Erythroblast (primary cell): Measurements from ENCODE around the gene PFN2.

Experiments used
- GATA1 ChIP-seq: IDR thresholded peaks from 2 replicates; pipeline ENCODE4 v1.6.1; 2011; ENCODE audit warnings: low read depth, mild to moderate bottlenecking, control low read depth, low read length, moderate library complexity
- POLR2A ChIP-seq: IDR thresholded peaks from 2 replicates; pipeline ENCODE4 v1.6.1; 2011; ENCODE audit warnings: mild to moderate bottlenecking, low read length

DNA sequence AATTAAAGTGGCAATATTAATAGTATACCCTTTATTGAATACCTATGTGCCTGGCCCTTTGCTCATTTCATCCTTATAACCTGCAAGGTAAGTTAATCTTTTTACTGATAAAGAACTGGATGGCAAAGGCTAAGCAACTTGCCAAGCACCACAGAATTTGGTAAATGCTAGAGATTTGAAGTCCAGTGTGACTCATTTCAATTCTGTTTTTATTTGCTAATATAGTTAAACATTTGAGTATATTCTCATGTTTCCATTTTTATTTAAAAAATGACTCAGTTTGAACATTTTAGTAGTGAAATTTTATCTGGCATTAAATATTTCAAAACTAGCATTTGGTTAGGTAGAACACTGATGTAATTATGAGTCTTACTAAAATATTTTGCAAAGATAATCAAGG is 11.3 kb downstream of the PFN2 start:
- no peak for TF ChIP-seq POLR2A
- no peak for TF ChIP-seq GATA1
